ENCODE results near the gene CNOT6L. TPM values are rescaled to one million over a fixed set of nuclear protein-coding genes. Genes with fewer than 3 reads are reported as not detected.

The CNOT6L gene
- total and polyA plus RNA-seq, 2 of the 4 experiments (the other 2 are of a cell fraction) = 3.5 to 21.1 TPM

- Histone ChIP-seq H4K91ac (ENCODE audit: insufficient read depth, low read depth, low read length) (no peak overlapping the region), H3K4me2 (ENCODE audit: low read depth, low read length) (no peak overlapping the region), H3K36me3 (ENCODE audit: control insufficient read depth, insufficient read depth, low read length) (no peaks in the 10 kb centered on the region), H4K8ac (ENCODE audit: low read depth in 2 of 2, low read length in 2 of 2) (no peak overlapping the region), H3K56ac (ENCODE audit: extremely low read depth, insufficient read depth, low read length) (no peak overlapping the region), H3K9ac (ENCODE audit: low read depth, low read length) (no peak overlapping the region), H2AK9ac (replicated peaks; ENCODE audit: low read depth, low read length, poor library complexity) (no peak overlapping the region), H3K9me3 (ENCODE audit: control insufficient read depth, insufficient read depth, low read length) (no peaks in the 10 kb centered on the region), H3K9me1 (ENCODE audit: insufficient read depth, low read length) (no peaks in the 10 kb centered on the region), H3K23ac (ENCODE audit: low read depth, low read length) (no peak overlapping the region), H3K14ac (replicated peaks; ENCODE audit: low read depth, low read length) (no peak overlapping the region), H2BK120ac (ENCODE audit: low read depth, low read length) (no peak overlapping the region), H4K20me1 (ENCODE audit: insufficient read depth, low read length) (no peaks in the 10 kb centered on the region), H3K27ac (ENCODE audit: insufficient read depth, low read length) (no peak overlapping the region), H2BK5ac (ENCODE audit: low read depth, low read length, poor library complexity, severe bottlenecking) (no peak overlapping the region), H3K27me3 (ENCODE audit: control insufficient read depth, insufficient read depth, low read length) (peaks cover 10% of the 10 kb centered on the region), H3K4me3 (ENCODE audit: insufficient read depth, low read depth, low read length) (no peak overlapping the region), H3K18ac (ENCODE audit: low read depth, low read length) (no peak overlapping the region), H3K4me1 (ENCODE audit: control insufficient read depth, insufficient read depth, low read length) (no peaks in the 10 kb centered on the region), H2AK5ac (ENCODE audit: low read depth, low read length) (no peak overlapping the region), H2BK15ac (ENCODE audit: low read depth, low read length) (no peak overlapping the region), H3K4ac (ENCODE audit: low read depth, low read length) (no peak overlapping the region), H4K5ac (ENCODE audit: low read depth, low read length) (no peak overlapping the region), H2BK20ac (ENCODE audit: low read depth, low read length) (no peak overlapping the region), H3K79me1 (ENCODE audit: low read depth in 1 of 2, low read length in 2 of 2) (no peaks in the 10 kb centered on the region), H2AFZ (replicated peaks; ENCODE audit: low read length, poor library complexity) (no peak overlapping the region)
- CTCF ChIA-PET = no interaction called here
- WGBS, 2 experiments (ENCODE audit: extremely low coverage in 2 of 2, insufficient read length in 1 of 2) = 77% methylated on average over 2 of the region's 6 CpGs; no CpG with 5 or more reads in 1 of the 2 experiments
- DNase-seq (no peak), ATAC-seq (ENCODE audit: low read depth) (no peak)
- intact Hi-C loops (cut with micrococcal nuclease) = no loop called here
- no TSS peak for BruUV-seq (replicated peaks)
- no peak for TF ChIP-seq RFX5 (IDR thresholded peaks at IDR 0.05; ENCODE audit: low read depth, low read length)
- TF ChIP-seq CTCF (conservative IDR thresholded peaks at IDR 0.05; ENCODE audit: low read depth, low read length) = no peak
- TF ChIP-seq FOS (IDR thresholded peaks at IDR 0.05; ENCODE audit: low read depth, low read length) = no peak
- no peak for TF ChIP-seq RAD21 (IDR thresholded peaks at IDR 0.05; ENCODE audit: low read length)
- no peak for TF ChIP-seq BHLHE40 (IDR thresholded peaks at IDR 0.05; ENCODE audit: low read depth, low read length)
- no peak for TF ChIP-seq RCOR1 (IDR thresholded peaks at IDR 0.05; ENCODE audit: insufficient replicate concordance, low read length)
- no peak for TF ChIP-seq MXI1 (IDR thresholded peaks at IDR 0.05; ENCODE audit: borderline replicate concordance, low read depth, low read length)
- no peak for TF ChIP-seq POLR2A (IDR thresholded peaks at IDR 0.05; ENCODE audit: low read depth, low read length)
- no peak for TF ChIP-seq USF2 (IDR thresholded peaks at IDR 0.05; ENCODE audit: low read depth, low read length)
- TF ChIP-seq MAFK (IDR thresholded peaks at IDR 0.05; ENCODE audit: low read depth, low read length) = no peak
- TF ChIP-seq NFE2L2 (IDR thresholded peaks at IDR 0.05; ENCODE audit: low read depth, low read length) = no peak
- no peak for TF ChIP-seq CHD1 (IDR thresholded peaks at IDR 0.05; ENCODE audit: low read depth, low read length)
- TF ChIP-seq SMC3 (IDR thresholded peaks at IDR 0.05; ENCODE audit: low read depth, low read length) = no peak
- TF ChIP-seq CEBPB (IDR thresholded peaks at IDR 0.05; ENCODE audit: low read depth, low read length) = no peak
- TF ChIP-seq MAZ (IDR thresholded peaks at IDR 0.05; ENCODE audit: borderline replicate concordance, low read depth, low read length) = no peak
- TF ChIP-seq, protein P1, sequence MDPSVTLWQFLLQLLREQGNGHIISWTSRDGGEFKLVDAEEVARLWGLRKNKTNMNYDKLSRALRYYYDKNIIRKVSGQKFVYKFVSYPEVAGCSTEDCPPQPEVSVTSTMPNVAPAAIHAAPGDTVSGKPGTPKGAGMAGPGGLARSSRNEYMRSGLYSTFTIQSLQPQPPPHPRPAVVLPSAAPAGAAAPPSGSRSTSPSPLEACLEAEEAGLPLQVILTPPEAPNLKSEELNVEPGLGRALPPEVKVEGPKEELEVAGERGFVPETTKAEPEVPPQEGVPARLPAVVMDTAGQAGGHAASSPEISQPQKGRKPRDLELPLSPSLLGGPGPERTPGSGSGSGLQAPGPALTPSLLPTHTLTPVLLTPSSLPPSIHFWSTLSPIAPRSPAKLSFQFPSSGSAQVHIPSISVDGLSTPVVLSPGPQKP (IDR thresholded peaks at IDR 0.05; ENCODE audit: borderline replicate concordance, low read depth, low read length) = no peak
- POLR2A ChIA-PET (ENCODE audit: unreplicated experiment) = no interaction called here
- in situ Hi-C loops (cut with MboI; ENCODE audit: low sequenced_read_pairs) = no loop called here
- dilution Hi-C loops (cut with HindIII; ENCODE audit: low sequenced_read_pairs, unreplicated experiment) = no loop called here
Measured at GRCh38 chr4:77826275-77826674, 7.1 kb upstream of the CNOT6L start.
